ENCODE results near the gene PRKN. TPM values are rescaled to one million over a fixed set of nuclear protein-coding genes. Genes with fewer than 3 reads are reported as not detected.
A peak's percentile ranks its signal among the peaks of the same experiment; 100 is the strongest.

The PRKN gene
- polyA plus RNA-seq, 1 donor from 2014 or later: 1.2 TPM

DNA sequence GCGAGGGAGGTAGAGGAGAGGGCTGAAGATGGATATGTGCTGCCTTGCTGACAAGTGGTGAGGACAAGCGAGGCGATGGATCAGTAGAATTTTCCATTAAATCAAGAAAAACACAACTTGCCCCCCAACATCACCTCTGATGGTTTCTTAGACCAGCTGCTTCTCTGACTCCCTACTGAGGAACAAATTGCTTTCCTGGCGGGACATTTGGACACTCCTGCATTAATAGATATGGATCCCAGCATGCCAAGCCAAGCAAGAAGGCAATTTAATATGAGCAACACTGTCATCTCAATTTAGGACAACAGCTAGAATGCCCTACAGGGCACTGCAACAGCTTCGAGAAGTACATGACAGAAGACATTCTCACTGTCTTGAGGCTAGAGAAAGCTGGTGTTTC, 1205.3 kb downstream of the PRKN start:
- Histone ChIP-seq H3K4me2 (ENCODE audit: low read length) (no peak overlapping the region), H3K9me2 (ENCODE audit: insufficient read depth, low read length) (no peaks in the 10 kb centered on the region), H3K79me2 (replicated peaks; ENCODE audit: insufficient read depth, low read length) (no peaks in the 10 kb centered on the region), H3K36me3 (ENCODE audit: insufficient read depth, low read length) (no peaks in the 10 kb centered on the region), H3K9ac (ENCODE audit: low read length) (no peak overlapping the region), H3K4me3 (ENCODE audit: low read length) (no peak overlapping the region), H3K27me3 (ENCODE audit: insufficient read depth, low read depth, low read length) (no peaks in the 10 kb centered on the region), H2AFZ (ENCODE audit: low read depth, low read length) (no peak overlapping the region), H4K20me1 (ENCODE audit: insufficient read depth) (no peaks in the 10 kb centered on the region), H3F3A (ENCODE audit: insufficient read depth, low read length, poor library complexity, severe bottlenecking) (no peaks in the 10 kb centered on the region), H3K27ac (ENCODE audit: low read length) (no peak overlapping the region), H3K9me3 (ENCODE audit: low read length) (no peaks in the 10 kb centered on the region)
- TF ChIP-seq, protein P1, sequence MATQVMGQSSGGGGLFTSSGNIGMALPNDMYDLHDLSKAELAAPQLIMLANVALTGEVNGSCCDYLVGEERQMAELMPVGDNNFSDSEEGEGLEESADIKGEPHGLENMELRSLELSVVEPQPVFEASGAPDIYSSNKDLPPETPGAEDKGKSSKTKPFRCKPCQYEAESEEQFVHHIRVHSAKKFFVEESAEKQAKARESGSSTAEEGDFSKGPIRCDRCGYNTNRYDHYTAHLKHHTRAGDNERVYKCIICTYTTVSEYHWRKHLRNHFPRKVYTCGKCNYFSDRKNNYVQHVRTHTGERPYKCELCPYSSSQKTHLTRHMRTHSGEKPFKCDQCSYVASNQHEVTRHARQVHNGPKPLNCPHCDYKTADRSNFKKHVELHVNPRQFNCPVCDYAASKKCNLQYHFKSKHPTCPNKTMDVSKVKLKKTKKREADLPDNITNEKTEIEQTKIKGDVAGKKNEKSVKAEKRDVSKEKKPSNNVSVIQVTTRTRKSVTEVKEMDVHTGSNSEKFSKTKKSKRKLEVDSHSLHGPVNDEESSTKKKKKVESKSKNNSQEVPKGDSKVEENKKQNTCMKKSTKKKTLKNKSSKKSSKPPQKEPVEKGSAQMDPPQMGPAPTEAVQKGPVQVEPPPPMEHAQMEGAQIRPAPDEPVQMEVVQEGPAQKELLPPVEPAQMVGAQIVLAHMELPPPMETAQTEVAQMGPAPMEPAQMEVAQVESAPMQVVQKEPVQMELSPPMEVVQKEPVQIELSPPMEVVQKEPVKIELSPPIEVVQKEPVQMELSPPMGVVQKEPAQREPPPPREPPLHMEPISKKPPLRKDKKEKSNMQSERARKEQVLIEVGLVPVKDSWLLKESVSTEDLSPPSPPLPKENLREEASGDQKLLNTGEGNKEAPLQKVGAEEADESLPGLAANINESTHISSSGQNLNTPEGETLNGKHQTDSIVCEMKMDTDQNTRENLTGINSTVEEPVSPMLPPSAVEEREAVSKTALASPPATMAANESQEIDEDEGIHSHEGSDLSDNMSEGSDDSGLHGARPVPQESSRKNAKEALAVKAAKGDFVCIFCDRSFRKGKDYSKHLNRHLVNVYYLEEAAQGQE (IDR thresholded peaks at IDR 0.05; ENCODE audit: borderline replicate concordance): no peak
- TF ChIP-seq MXI1 (conservative IDR thresholded peaks at IDR 0.05; ENCODE audit: poor library complexity, severe bottlenecking) (no peak), TAF1 (IDR thresholded peaks at IDR 0.05; ENCODE audit: low read depth) (no peak), EZH2 (IDR thresholded peaks at IDR 0.05; ENCODE audit: borderline replicate concordance, insufficient read depth, low read length, poor library complexity, severe bottlenecking) (no peak), SMC3 (conservative IDR thresholded peaks at IDR 0.05; ENCODE audit: poor library complexity) (no peak), POLR2AphosphoS5 (IDR thresholded peaks at IDR 0.05) (peak; percentile 38), EP300 (conservative IDR thresholded peaks at IDR 0.05; ENCODE audit: poor library complexity, severe bottlenecking) (no peak)

- TF ChIP-seq RAD21 (conservative IDR thresholded peaks at IDR 0.05): peak; percentile 41
- TF ChIP-seq SMC3 (conservative IDR thresholded peaks at IDR 0.05; ENCODE audit: poor library complexity): peak; percentile 25
- peak; percentile 79 for TF ChIP-seq EP300 (conservative IDR thresholded peaks at IDR 0.05; ENCODE audit: poor library complexity, severe bottlenecking)
- TF ChIP-seq EZH2 (IDR thresholded peaks at IDR 0.05; ENCODE audit: borderline replicate concordance, insufficient read depth, low read length, poor library complexity, severe bottlenecking): no peak
- peak; percentile 90 for TF ChIP-seq POLR2AphosphoS5 (IDR thresholded peaks at IDR 0.05)
- TF ChIP-seq, protein P1 (IDR thresholded peaks at IDR 0.05; ENCODE audit: borderline replicate concordance): peak; percentile 88
- TF ChIP-seq MXI1 (conservative IDR thresholded peaks at IDR 0.05; ENCODE audit: poor library complexity, severe bottlenecking): peak; percentile 50
- no peak for TF ChIP-seq CTCF (IDR thresholded peaks at IDR 0.05; ENCODE audit: poor library complexity, severe bottlenecking)
- no peak for TF ChIP-seq TAF1 (IDR thresholded peaks at IDR 0.05; ENCODE audit: low read depth)
- no peaks in the 10 kb centered on the region for H3K9me3 ChIP-seq (ENCODE audit: low read length)
- no peak overlapping the region for H3K4me2 ChIP-seq (ENCODE audit: low read length)
- H3K4me3 ChIP-seq (ENCODE audit: low read length): peak overlapping the region; percentile 10
- H2AFZ ChIP-seq (ENCODE audit: low read depth, low read length): no peak overlapping the region
- H3K9ac ChIP-seq (ENCODE audit: low read length): no peak overlapping the region
- no peaks in the 10 kb centered on the region for H3K27me3 ChIP-seq (ENCODE audit: insufficient read depth, low read depth, low read length)
- H4K20me1 ChIP-seq (ENCODE audit: insufficient read depth): no peaks in the 10 kb centered on the region
- no peaks in the 10 kb centered on the region for H3K36me3 ChIP-seq (ENCODE audit: insufficient read depth, low read length)
- peak overlapping the region; percentile 46 for H3K27ac ChIP-seq (ENCODE audit: low read length)
- no peaks in the 10 kb centered on the region for H3K79me2 ChIP-seq (replicated peaks; ENCODE audit: insufficient read depth, low read length)
- peaks cover 4% of the 10 kb centered on the region for H3F3A ChIP-seq (ENCODE audit: insufficient read depth, low read length, poor library complexity, severe bottlenecking)
- H3K9me2 ChIP-seq (ENCODE audit: insufficient read depth, low read length): no peaks in the 10 kb centered on the region
Observed at GRCh38 chr6:161511447-161512095, 1216.0 kb downstream of the PRKN start.

All from neural cell (in vitro differentiated cells).